ENCODE measurements around the gene ADAM12.

The ADAM12 gene

GRCh38 chr10:126337251-126337810, 50.9 kb downstream of the ADAM12 start:
- H3K4me3 ChIP-seq (ENCODE audit: low read depth, low read length) = no peak overlapping the region
- no peak for TF ChIP-seq CTCF (IDR thresholded peaks at IDR 0.05; ENCODE audit: low read depth, low read length)

GRCh38 chr10:126336801-126337200, 51.5 kb downstream of the ADAM12 start:
- H3K4me3 ChIP-seq (ENCODE audit: low read depth, low read length) = no peak overlapping the region
- no peak for TF ChIP-seq CTCF (IDR thresholded peaks at IDR 0.05; ENCODE audit: low read depth, low read length)

GRCh38 chr10:126334272-126334671, 54.0 kb downstream of the ADAM12 start:
- no peak overlapping the region for H3K4me3 ChIP-seq (ENCODE audit: low read depth, low read length)
- no peak for TF ChIP-seq CTCF (IDR thresholded peaks at IDR 0.05; ENCODE audit: low read depth, low read length)

- no peak for TF ChIP-seq CTCF (IDR thresholded peaks at IDR 0.05; ENCODE audit: low read depth, low read length)
- H3K4me3 ChIP-seq (ENCODE audit: low read depth, low read length) = no peak overlapping the region
Observed at GRCh38 chr10:126332576-126332975, 55.7 kb downstream of the ADAM12 start.

GRCh38 chr10:126331101-126331500, 57.2 kb downstream of the ADAM12 start:
- H3K4me3 ChIP-seq (ENCODE audit: low read depth, low read length) = no peak overlapping the region
- no peak for TF ChIP-seq CTCF (IDR thresholded peaks at IDR 0.05; ENCODE audit: low read depth, low read length)

GRCh38 chr10:126324826-126325225, 63.5 kb downstream of the ADAM12 start:
- no peak for TF ChIP-seq CTCF (IDR thresholded peaks at IDR 0.05; ENCODE audit: low read depth, low read length)
- H3K4me3 ChIP-seq (ENCODE audit: low read depth, low read length) = no peak overlapping the region

- no peak for TF ChIP-seq CTCF (IDR thresholded peaks at IDR 0.05; ENCODE audit: low read depth, low read length)
Observed at GRCh38 chr10:126321440-126321839, 66.8 kb downstream of the ADAM12 start.

More at GRCh38 chr10:126321440-126321839, 66.8 kb downstream of the ADAM12 start:
- H3K4me3 ChIP-seq (ENCODE audit: low read depth, low read length) = no peak overlapping the region
